A549 (cell line): ENCODE results near the gene ZNRF2.

Experiments
- CHD4 ChIP-seq: fragments of 200-600 bp; sonication (generic); IDR thresholded peaks from 2 replicates; pipeline ENCODE4 v1.6.1; 2016; ENCODE audit warnings: antibody characterized with exemption, mild to moderate bottlenecking, borderline replicate concordance
- EP300 ChIP-seq, 2 experiments: fragments of >200 bp; sonication (Bioruptor Twin); formaldehyde crosslinking; IDR thresholded peaks; 2 replicates in 1 of 2; 3 replicates in 1 of 2; pipeline ENCODE4 v1.6.1; 2016 to 2017
- KDM1A ChIP-seq: fragments of 200-600 bp; sonication (generic); IDR thresholded peaks from 2 replicates; pipeline ENCODE4 v1.6.1; 2016; ENCODE audit warnings: low read depth, mild to moderate bottlenecking
- RAD21 ChIP-seq, 2 experiments: fragments of >200 bp in 1 of 2; sonication (Bioruptor Twin) in 1 of 2; formaldehyde crosslinking in 1 of 2; IDR thresholded peaks in 1 of 2; conservative IDR thresholded peaks in 1 of 2; 2 replicates in 1 of 2; 3 replicates in 1 of 2; pipeline ENCODE4 v1.6.1; 2012 to 2018; ENCODE audit warnings: inconsistent platforms in 1 of 2
- RNF2 ChIP-seq: fragments of 200-600 bp; sonication (generic); IDR thresholded peaks from 2 replicates; pipeline ENCODE4 v1.6.1; 2016; ENCODE audit warnings: low read depth, mild to moderate bottlenecking, antibody characterized with exemption, moderate library complexity, borderline replicate concordance
- TF ChIP-seq, protein P1 (sequence below): fragments of >200 bp; sonication (Bioruptor Twin); formaldehyde crosslinking; IDR thresholded peaks from 3 replicates; pipeline ENCODE4 v1.5.1; 2016
- TF ChIP-seq, protein P2 (sequence below): fragments of 250-450 bp; sonication (Bioruptor Pico); IDR thresholded peaks from 2 replicates; pipeline ENCODE4 v1.5.0; 2021; ENCODE audit warnings: mild to moderate bottlenecking, moderate library complexity, borderline replicate concordance
- TF ChIP-seq, protein P3 (sequence below): fragments of 450-650 bp; IDR thresholded peaks from 2 replicates; pipeline ENCODE4 v1.6.1; 2014; ENCODE audit warnings: antibody characterized with exemption

DNA sequence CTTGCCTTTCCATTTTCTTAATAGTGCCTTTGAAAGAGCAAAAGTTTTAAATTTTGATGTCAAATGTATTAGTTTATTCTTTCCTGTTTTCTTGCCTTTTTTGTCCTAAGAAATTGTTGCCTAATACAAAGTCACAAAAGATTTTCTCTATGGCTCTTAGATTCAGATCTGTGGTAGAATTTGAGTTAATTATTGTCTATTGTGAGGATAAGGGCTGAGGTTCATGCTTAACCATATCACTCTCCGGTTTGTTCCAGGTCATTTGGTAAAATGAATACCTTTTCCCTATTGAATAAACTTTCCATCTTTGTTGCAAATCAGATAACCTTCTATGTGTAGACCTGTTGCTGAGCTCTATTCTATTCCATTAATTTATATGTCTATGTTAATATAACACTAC lies 98.2 kb downstream of the ZNRF2 start:
- TF ChIP-seq EP300 (IDR thresholded peaks at IDR 0.05) (no peak), KDM1A (no peak), RAD21 (conservative IDR thresholded peaks at IDR 0.05 in 1 of 2, IDR thresholded peaks at IDR 0.05 in 1 of 2) (no peak), CHD4 (no peak), RNF2 (no peak)
- TF ChIP-seq, protein P1, sequence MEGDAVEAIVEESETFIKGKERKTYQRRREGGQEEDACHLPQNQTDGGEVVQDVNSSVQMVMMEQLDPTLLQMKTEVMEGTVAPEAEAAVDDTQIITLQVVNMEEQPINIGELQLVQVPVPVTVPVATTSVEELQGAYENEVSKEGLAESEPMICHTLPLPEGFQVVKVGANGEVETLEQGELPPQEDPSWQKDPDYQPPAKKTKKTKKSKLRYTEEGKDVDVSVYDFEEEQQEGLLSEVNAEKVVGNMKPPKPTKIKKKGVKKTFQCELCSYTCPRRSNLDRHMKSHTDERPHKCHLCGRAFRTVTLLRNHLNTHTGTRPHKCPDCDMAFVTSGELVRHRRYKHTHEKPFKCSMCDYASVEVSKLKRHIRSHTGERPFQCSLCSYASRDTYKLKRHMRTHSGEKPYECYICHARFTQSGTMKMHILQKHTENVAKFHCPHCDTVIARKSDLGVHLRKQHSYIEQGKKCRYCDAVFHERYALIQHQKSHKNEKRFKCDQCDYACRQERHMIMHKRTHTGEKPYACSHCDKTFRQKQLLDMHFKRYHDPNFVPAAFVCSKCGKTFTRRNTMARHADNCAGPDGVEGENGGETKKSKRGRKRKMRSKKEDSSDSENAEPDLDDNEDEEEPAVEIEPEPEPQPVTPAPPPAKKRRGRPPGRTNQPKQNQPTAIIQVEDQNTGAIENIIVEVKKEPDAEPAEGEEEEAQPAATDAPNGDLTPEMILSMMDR, result no peak
- TF ChIP-seq, protein P2, sequence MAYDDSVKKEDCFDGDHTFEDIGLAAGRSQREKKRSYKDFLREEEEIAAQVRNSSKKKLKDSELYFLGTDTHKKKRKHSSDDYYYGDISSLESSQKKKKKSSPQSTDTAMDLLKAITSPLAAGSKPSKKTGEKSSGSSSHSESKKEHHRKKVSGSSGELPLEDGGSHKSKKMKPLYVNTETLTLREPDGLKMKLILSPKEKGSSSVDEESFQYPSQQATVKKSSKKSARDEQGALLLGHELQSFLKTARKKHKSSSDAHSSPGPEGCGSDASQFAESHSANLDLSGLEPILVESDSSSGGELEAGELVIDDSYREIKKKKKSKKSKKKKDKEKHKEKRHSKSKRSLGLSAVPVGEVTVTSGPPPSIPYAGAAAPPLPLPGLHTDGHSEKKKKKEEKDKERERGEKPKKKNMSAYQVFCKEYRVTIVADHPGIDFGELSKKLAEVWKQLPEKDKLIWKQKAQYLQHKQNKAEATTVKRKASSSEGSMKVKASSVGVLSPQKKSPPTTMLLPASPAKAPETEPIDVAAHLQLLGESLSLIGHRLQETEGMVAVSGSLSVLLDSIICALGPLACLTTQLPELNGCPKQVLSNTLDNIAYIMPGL, result no peak
- TF ChIP-seq, protein P3, sequence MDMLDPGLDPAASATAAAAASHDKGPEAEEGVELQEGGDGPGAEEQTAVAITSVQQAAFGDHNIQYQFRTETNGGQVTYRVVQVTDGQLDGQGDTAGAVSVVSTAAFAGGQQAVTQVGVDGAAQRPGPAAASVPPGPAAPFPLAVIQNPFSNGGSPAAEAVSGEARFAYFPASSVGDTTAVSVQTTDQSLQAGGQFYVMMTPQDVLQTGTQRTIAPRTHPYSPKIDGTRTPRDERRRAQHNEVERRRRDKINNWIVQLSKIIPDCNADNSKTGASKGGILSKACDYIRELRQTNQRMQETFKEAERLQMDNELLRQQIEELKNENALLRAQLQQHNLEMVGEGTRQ, result no peak
